Prostate gland (tissue), 2 donors: ENCODE measurements around the gene HS6ST2. TPM values are rescaled to one million over a fixed set of nuclear protein-coding genes. Genes with fewer than 3 reads are reported as not detected.
"Not testable (repeated sequence)": the region's sequence is repeated elsewhere in the genome, so short reads cannot be mapped to it uniquely, and the experiment has no call there.

Source experiments
- DNase-seq: peaks from one replicate; pipeline ENCODE4 v3.0.0-alpha.2; 2019; ENCODE audit warnings: low spot score
- H3K27ac ChIP-seq, 2 donors: fragments of 200-600 bp; sonication (generic); 2 replicates each; pipeline ENCODE4 v1.5.1; 2017 to 2019
- H3K27me3 ChIP-seq: fragments of 200-600 bp; sonication (generic); replicated peaks from 2 replicates; pipeline ENCODE4 v1.5.1; 2019; ENCODE audit not compliant: insufficient read depth
- H3K36me3 ChIP-seq, 2 donors: fragments of 200-600 bp; sonication (generic); 1 replicate in 1 of 2; 2 replicates in 1 of 2; pipeline versions ENCODE4 v1.5.1 to v1.8.1; 2017 to 2019
- H3K4me1 ChIP-seq: fragments of 200-600 bp; sonication (generic); replicated peaks from 2 replicates; pipeline ENCODE4 v1.5.1; 2019
- H3K4me3 ChIP-seq, 2 donors: fragments of 200-600 bp; sonication (generic); 2 replicates each; pipeline ENCODE4 v1.5.1; 2017 to 2019
- H3K9me3 ChIP-seq: fragments of 200-600 bp; sonication (generic); 2 replicates; pipeline ENCODE4 v1.5.1; 2017
- CTCF ChIP-seq, 4 experiments: fragments of 200-600 bp in 2 of 4; fragments of 450-650 bp in 2 of 4; sonication (generic) in 2 of 4; IDR thresholded peaks; 1 replicate in 3 of 4; 2 replicates in 1 of 4; pipeline ENCODE4 v1.5.1; 2016 to 2019; ENCODE audit warnings: antibody characterized with exemption in 4 of 4, mild to moderate bottlenecking in 2 of 4, moderate library complexity in 2 of 4
- POLR2A ChIP-seq: fragments of 450-650 bp; IDR thresholded peaks from one replicate; pipeline ENCODE4 v1.6.1; 2016; ENCODE audit warnings: antibody characterized with exemption, mild to moderate bottlenecking
- POLR2AphosphoS5 ChIP-seq: sonication (generic); formaldehyde crosslinking; IDR thresholded peaks from one replicate; pipeline ENCODE4 v1.6.1; 2017; ENCODE audit warnings: antibody characterized with exemption
- WGBS: methylation state at CpG from one replicate; pipeline ENCODE4 v1.1.5; 2018; 5-methylcytosine and 5-hydroxymethylcytosine counted together
- intact Hi-C: fragments of 100-400 bp; cut with DNase I; formaldehyde crosslinking; loops from one replicate; pipeline ENCODE4 v1.14.2; 2022
- total RNA-seq, 2 donors: library from RNA; depleted of rRNA; stranded (reverse); fragments of >200 nt; gene quantifications; one replicate each; pipeline ENCODE4 v1.1.0, GENCODE V29; 2016

Gene HS6ST2
- total RNA-seq, 2 donors from 2014 or later: 1.1 to 6.1 TPM

- 81% methylated on average over 4 of the region's 4 CpGs for WGBS
These were observed 48.8 kb downstream of the HS6ST2 start for GRCh38 chrX:132909643-132910042.

GRCh38 chrX:132908891-132909290 is 49.5 kb downstream of the HS6ST2 start:
- H3K27me3 ChIP-seq: no peaks in the 10 kb centered on the region
- H3K36me3 ChIP-seq: no peaks in the 10 kb centered on the region
- no peak for DNase-seq
- no peaks in the 10 kb centered on the region for H3K9me3 ChIP-seq
- H3K4me1 ChIP-seq: no peaks in the 10 kb centered on the region
- no peak overlapping the region for H3K27ac ChIP-seq
- H3K4me3 ChIP-seq: no peak overlapping the region
- intact Hi-C loops: no loop called here
- TF ChIP-seq POLR2AphosphoS5: no peak
- no peak for TF ChIP-seq POLR2A
- TF ChIP-seq CTCF (IDR thresholded peaks at IDR 0.05): no peak

More at GRCh38 chrX:132909643-132910042, 48.8 kb downstream of the HS6ST2 start:
- Histone ChIP-seq H3K27me3 (no peaks in the 10 kb centered on the region), H3K36me3 (no peaks in the 10 kb centered on the region), H3K27ac (no peak overlapping the region), H3K4me1 (no peaks in the 10 kb centered on the region), H3K9me3 (no peaks in the 10 kb centered on the region), H3K4me3 (no peak overlapping the region)
- intact Hi-C loops: no loop called here
- TF ChIP-seq POLR2AphosphoS5 (no peak), POLR2A (no peak), CTCF (IDR thresholded peaks at IDR 0.05) (no peak)
- no peak for DNase-seq

- DNase-seq: no peak
- 92% methylated on average over 1 of the region's 1 CpG for WGBS
These were observed 57.7 kb downstream of the HS6ST2 start for GRCh38 chrX:132900633-132901293.

GRCh38 chrX:132887569-132887968 is 70.9 kb downstream of the HS6ST2 start:
- no peak overlapping the region for H3K4me3 ChIP-seq
- no peaks in the 10 kb centered on the region for H3K36me3 ChIP-seq
- no peak for DNase-seq
- H3K4me1 ChIP-seq: no peaks in the 10 kb centered on the region
- H3K9me3 ChIP-seq: no peaks in the 10 kb centered on the region
- TF ChIP-seq CTCF (IDR thresholded peaks at IDR 0.05) (no peak), POLR2AphosphoS5 (no peak), POLR2A (no peak)
- intact Hi-C loops: no loop called here
- no peaks in the 10 kb centered on the region for H3K27me3 ChIP-seq
- H3K27ac ChIP-seq: no peak overlapping the region

More at GRCh38 chrX:132900633-132901293, 57.7 kb downstream of the HS6ST2 start:
- no peak overlapping the region for H3K4me3 ChIP-seq
- TF ChIP-seq CTCF (IDR thresholded peaks at IDR 0.05): no peak
- no peaks in the 10 kb centered on the region for H3K9me3 ChIP-seq
- intact Hi-C loops: no loop called here
- H3K27ac ChIP-seq: no peak overlapping the region
- H3K36me3 ChIP-seq: no peaks in the 10 kb centered on the region
- H3K4me1 ChIP-seq: no peaks in the 10 kb centered on the region
- no peaks in the 10 kb centered on the region for H3K27me3 ChIP-seq

GRCh38 chrX:132883358-132883915 is 75.0 kb downstream of the HS6ST2 start:
- H3K4me3 ChIP-seq: no peak overlapping the region
- H3K36me3 ChIP-seq: no peaks in the 10 kb centered on the region
- no peak for TF ChIP-seq POLR2A
- TF ChIP-seq POLR2AphosphoS5: no peak
- no peak for TF ChIP-seq CTCF (IDR thresholded peaks at IDR 0.05)
- no peaks in the 10 kb centered on the region for H3K4me1 ChIP-seq
- no peaks in the 10 kb centered on the region for H3K9me3 ChIP-seq
- DNase-seq: no peak
- WGBS: 90% methylated on average over 5 of the region's 5 CpGs
- no peaks in the 10 kb centered on the region for H3K27me3 ChIP-seq
- no peak overlapping the region for H3K27ac ChIP-seq
- intact Hi-C loops: no loop called here

GRCh38 chrX:132880753-132881152 is 77.7 kb downstream of the HS6ST2 start:
- 100% methylated on average over 1 of the region's 2 CpGs for WGBS
- H3K27ac ChIP-seq, H3K27me3 ChIP-seq, H3K4me3 ChIP-seq, intact Hi-C loops, H3K36me3 ChIP-seq, H3K4me1 ChIP-seq, H3K9me3 ChIP-seq, DNase-seq: not testable (repeated sequence)
